ENCODE measurements around the gene CKLF. TPM values are rescaled to one million over a fixed set of nuclear protein-coding genes. Genes with fewer than 3 reads are reported as not detected.
"Not testable (repeated sequence)": the region's sequence is repeated elsewhere in the genome, so short reads cannot be mapped to it uniquely, and the experiment has no call there.

CKLF gene
- total RNA-seq, 8 experiments from 2014 or later = 33.8 to 69.7 (median 54.0) TPM

DNA sequence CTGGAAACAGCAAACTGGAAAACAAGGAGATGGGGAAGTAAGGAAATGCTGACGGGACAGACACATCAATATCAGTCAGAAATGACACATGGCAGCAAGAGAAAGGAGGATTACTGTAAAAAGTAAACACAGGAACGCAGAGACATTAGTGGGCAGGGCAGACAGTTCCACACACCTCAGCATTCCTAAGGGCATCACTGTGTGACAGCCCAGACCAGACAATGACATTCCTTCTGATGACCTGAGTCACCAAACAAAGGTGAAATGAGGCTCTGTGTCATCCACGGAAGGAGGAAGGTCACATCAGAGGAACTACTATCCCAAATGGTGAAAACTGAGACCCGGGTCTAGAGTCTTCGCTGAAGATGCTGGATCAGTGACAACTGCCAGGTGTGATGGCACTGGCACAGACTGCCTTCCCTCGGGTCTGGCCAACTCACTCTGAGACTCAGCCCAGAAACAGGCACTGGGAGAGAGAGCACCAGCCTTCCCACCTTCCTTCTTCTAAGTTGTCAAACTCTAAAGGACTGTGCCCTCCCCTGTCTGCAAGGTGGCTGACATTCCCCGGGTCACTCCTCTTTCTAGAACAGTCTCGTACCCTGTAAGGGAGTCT is 39.2 kb upstream of the CKLF start:
- peaks cover 6 to 9% of the 10 kb centered on the region in 2 donors for H3K4me1 ChIP-seq (replicated peaks in 1 of 2)
- in situ Hi-C loops (cut with MboI; ENCODE audit: low pct_unique_long_range_greater_than_20kb in 2 of 9, low sequenced_read_pairs in 9 of 9, unreplicated experiment in 9 of 9) = no loop called here
- WGBS, 10 experiments = 57 to 100% (median 87%) methylated on average over 1 to 4 of the region's 8 CpGs; no CpG with 5 or more reads in 3 of the 10 experiments
- H3K4me3 ChIP-seq = no peak overlapping the region
- no peak for ATAC-seq (replicated peaks in 6 of 8)
- H3K27ac ChIP-seq = no peak overlapping the region

DNA sequence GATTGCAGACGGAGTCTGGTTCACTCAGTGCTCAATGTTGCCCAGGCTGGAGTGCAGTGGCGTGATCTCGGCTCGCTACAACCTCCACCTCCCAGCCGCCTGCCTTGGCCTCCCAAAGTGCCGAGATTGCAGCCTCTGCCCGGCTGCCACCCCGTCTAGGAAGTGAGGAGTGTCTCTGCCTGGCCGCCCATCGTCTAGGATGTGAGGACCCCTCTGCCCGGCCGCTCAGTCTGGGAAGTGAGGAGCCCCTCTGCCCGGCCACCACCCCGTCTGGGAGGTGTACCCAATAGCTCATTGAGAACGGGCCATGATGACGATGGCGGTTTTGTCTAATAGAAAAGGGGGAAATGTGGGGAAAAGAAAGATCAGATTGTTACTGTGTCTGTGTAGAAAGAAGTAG is 38.0 kb upstream of the CKLF start:
- in situ Hi-C loops (cut with MboI; ENCODE audit: low pct_unique_long_range_greater_than_20kb in 2 of 9, low sequenced_read_pairs in 9 of 9, unreplicated experiment in 9 of 9); ATAC-seq (replicated peaks in 6 of 8): not testable (repeated sequence)
- WGBS, 10 experiments = no CpG with 5 or more reads among the region's 17 CpGs

DNA sequence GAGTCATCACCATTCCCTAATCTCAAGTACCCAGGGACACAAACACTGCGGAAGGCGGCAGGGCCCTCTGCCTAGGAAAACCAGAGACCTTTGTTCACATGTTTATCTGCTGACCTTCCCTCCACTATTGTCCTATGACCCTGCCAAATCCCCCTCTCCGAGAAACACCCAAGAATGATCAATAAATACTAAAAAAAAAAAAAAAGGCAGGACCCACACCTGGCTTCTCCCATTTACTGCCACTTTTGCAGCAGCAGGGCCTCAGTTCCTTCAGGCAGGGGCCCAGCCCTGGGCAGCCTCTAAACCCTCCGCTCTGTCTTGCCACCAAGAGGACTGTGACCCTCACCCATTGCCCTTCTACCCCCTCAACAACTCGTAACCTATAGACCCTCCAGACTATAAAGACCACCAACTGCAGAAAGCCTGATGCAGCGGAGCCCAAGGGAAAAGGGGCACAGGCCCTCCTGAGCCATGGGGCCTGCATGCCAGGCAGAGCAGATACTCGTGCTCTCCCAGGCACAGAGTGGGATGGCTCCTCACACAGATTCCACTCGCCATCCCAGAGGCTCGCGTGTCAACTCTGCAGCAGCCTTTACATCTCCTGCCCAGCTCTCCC is 37.3 kb upstream of the CKLF start:
- H3K27ac ChIP-seq; H3K4me3 ChIP-seq; in situ Hi-C loops (cut with MboI; ENCODE audit: low pct_unique_long_range_greater_than_20kb in 2 of 9, low sequenced_read_pairs in 9 of 9, unreplicated experiment in 9 of 9); H3K4me1 ChIP-seq (replicated peaks in 1 of 2); ATAC-seq (replicated peaks in 6 of 8): not testable (repeated sequence)
- WGBS, 10 experiments = 92% methylated on average over 3 of the region's 10 CpGs; no CpG with 5 or more reads in 9 of the 10 experiments

More for the DNA sequence above, 38.0 kb upstream of the CKLF start:
- H3K27ac ChIP-seq; H3K4me1 ChIP-seq (replicated peaks in 1 of 2); H3K4me3 ChIP-seq: not testable (repeated sequence)

DNA sequence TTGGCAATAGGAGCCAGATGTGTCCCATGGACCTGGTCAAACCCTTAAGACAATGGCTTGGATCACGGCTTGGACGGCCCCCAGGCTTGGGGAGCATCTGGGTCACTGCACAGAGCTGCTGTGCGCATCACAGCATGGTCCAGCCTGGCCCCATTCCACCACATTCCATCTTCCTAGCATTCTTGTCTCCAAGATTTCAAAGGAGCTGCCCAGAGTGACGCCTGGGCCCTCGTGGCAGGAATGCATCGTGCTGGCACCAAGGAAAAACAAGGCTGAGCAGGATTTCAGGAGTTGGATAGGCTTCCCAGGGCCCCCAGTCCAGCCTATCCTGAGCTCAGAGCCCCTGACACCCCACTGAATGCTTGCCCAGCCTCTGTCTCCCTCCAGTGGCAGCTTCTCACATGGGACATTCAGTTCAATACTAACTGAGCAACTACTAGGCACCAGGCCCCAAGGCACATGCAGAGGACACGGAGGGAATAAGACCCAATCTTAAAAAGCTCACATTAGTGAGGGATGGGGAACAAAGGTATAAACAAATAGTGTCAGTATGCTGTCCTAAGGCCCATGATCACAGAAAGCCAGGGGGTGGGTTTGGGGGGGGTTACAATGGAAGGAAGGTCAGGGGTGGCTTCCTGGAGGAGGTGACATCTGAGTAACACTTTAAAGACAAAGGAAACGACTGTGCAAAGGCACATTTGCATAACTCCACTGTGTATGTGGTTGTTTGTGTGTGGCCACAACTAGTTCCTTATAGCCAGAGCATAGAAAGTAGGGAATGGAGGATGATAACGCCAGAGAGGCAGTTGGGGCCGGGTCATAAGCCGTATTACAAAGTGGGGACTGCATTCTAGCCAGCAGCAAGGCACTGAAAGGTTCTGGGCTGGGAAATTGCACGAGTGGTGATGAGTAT is 36.5 kb upstream of the CKLF start:
- H3K27ac ChIP-seq = peak overlapping the region in 1 of 2 donors; percentile 47
- no peak for ATAC-seq (replicated peaks in 6 of 8)
- H3K4me1 ChIP-seq (replicated peaks in 1 of 2) = peaks cover 6 to 9% of the 10 kb centered on the region in 2 donors
- WGBS, 10 experiments = 0 to 100% (median 76%) methylated on average over 1 to 6 of the region's 12 CpGs; no CpG with 5 or more reads in 3 of the 10 experiments
- H3K4me3 ChIP-seq = no peak overlapping the region
- in situ Hi-C loops (cut with MboI; ENCODE audit: low pct_unique_long_range_greater_than_20kb in 2 of 9, low sequenced_read_pairs in 9 of 9, unreplicated experiment in 9 of 9) = no loop called here

DNA sequence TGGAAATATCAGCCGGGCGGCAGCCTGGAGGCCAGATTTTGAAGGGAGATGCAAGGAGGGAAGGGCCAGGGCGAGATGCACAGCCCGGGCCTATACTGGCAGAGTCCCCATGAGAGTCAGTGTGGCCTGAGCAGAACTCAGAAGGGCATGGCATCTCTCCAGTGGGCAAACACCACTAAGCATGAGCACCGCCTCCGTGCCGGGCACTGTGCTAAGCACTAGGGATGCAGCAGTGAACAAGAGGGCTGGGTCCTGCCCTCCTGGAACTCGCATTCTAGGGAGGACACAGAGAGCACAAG is 35.9 kb upstream of the CKLF start:
- in situ Hi-C loops (cut with MboI; ENCODE audit: low pct_unique_long_range_greater_than_20kb in 2 of 9, low sequenced_read_pairs in 9 of 9, unreplicated experiment in 9 of 9) = no loop called here
- 80% methylated on average over 1 of the region's 8 CpGs; no CpG with 5 or more reads in 9 of the 10 experiments for WGBS, 10 experiments
- H3K27ac ChIP-seq = peak overlapping the region in 1 of 2 donors; percentile 47
- peaks cover 6 to 8% of the 10 kb centered on the region in 2 donors for H3K4me1 ChIP-seq (replicated peaks in 1 of 2)
- peak in 3 of 8 experiments; percentile 28 to 38 (median 36) for ATAC-seq (replicated peaks in 6 of 8)
- no peak overlapping the region for H3K4me3 ChIP-seq

DNA sequence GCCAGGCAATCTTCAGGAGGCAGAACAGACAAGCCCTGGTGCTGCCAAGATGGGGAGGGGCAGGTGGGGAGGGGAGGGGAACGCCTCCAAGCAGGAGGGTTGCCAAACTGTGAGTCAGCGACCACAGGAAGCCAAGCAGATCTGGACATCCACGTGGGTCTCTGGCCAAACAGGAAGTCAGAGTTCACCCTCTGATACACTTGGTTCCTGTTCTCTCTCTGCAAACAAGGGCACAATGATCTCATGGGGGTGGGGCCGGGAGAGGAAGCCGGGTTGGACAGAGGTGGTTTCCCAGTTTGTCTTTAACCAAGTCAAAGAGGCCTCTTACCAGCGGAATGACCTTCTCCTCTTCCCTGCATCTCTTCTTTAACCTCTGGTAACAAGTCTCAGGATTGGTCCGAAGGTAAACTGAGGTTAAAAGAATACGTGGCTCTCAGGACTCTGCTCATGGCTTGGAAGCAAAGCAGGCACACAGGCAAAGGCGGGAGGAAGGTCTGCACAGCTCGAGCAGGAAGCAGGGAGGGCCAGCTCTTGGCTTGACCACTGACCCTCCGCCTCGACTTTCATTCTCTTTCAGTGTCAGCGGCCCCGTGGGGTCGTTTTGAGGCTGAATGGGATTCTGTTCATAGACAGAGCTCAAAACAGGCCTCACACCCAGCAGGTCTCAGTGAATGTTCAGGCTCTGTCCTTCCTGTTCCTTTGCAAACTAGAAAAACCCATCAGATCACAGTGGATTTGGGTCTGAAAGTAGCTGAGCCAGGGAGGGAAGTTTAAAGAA is 35.4 kb upstream of the CKLF start:
- in situ Hi-C loops (cut with MboI; ENCODE audit: low pct_unique_long_range_greater_than_20kb in 2 of 9, low sequenced_read_pairs in 9 of 9, unreplicated experiment in 9 of 9) = no loop called here
- 13 to 60% (median 55%) methylated on average over 3 to 10 of the region's 15 CpGs; no CpG with 5 or more reads in 6 of the 10 experiments for WGBS, 10 experiments
- H3K4me3 ChIP-seq = no peak overlapping the region
- H3K27ac ChIP-seq = peak overlapping the region in 1 of 2 donors; percentile 77
- ATAC-seq (replicated peaks in 6 of 8) = peak; percentile 91 to 98 (median 94)
- H3K4me1 ChIP-seq (replicated peaks in 1 of 2) = peaks cover 5 to 6% of the 10 kb centered on the region in 2 donors

DNA sequence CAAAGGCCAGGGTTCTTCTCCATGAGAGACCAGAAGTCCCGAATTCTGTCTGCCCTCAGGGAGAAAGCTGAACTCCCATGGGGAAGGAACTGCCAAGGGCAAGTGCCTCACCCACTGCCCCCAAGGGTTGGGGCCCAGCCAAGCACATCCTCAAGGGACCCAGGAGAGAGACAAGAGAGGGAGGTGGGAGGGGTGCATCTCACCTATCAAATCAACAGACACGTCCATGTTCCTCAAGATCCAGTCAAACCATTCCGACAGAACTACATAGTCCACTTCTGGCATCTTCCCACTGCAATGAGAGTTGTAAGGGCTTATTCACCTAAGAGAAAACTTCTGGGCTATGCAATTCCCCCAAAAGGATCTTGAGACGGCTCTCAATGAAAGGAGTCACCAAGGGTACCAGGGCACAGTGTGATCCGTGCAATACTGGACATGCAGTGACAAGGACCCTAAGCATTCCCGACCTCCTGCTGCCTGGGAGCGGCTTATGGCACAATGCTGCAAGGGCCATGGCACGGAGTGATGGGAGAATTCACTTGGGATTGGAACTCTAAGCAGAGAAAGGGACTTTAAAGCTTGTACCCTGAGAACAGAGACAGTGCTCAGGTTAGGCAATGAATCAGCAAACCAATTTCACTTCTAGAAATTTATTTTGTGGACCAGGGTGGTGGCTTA is 34.7 kb upstream of the CKLF start:
- Histone ChIP-seq H3K4me3 (no peak overlapping the region), H3K4me1 (replicated peaks in 1 of 2) (peaks cover 0 to 6% of the 10 kb centered on the region in 2 donors), H3K27ac (no peak overlapping the region)
- WGBS, 10 experiments = 20 to 100% (median 83%) methylated on average over 1 to 4 of the region's 8 CpGs; no CpG with 5 or more reads in 3 of the 10 experiments
- no peak for ATAC-seq (replicated peaks in 6 of 8)
- in situ Hi-C loops (cut with MboI; ENCODE audit: low pct_unique_long_range_greater_than_20kb in 2 of 9, low sequenced_read_pairs in 9 of 9, unreplicated experiment in 9 of 9) = no loop called here

DNA sequence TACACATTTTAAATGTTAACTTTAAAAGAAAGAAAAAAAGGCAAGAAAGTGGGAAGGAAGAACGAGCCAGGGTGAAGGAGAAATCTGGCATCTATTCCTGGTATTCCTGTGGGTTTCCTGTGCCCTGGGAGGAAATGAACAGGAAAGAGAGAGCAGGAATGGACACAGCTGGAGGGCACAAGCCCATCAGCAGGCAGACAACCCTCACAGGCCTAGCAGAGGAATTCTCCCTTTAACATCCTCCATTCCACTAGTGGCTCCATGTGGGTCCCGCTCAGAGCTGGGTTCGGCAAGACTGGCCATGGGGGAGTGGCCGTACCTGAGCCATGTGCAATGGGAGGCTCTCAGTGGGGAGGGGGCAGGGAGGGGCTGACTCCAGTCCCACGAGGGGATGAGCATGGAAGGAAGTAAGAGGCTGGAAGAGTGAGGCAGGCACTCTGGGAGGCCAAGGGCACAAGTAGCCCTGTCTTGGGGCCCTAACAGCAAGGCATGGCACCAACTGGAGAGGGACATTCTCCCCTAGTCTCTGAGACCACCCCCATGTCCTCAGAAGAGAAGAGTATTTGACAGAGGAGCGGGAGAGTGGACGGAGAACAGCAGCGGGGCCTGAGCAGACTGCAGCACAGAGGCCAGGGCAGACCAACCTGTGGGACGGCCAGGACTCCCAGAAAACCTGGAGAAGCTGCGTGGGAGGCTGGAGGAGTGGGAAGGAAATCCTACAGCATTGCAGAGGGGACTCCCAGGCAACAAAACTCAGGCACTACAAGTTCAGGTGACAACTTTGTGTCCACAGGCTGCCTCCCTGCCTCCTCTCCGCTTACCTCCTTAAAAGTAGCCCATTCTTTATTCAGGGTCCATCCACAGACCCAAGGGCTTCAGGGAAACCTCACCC is 32.6 kb upstream of the CKLF start:
- in situ Hi-C loops (cut with MboI; ENCODE audit: low pct_unique_long_range_greater_than_20kb in 2 of 9, low sequenced_read_pairs in 9 of 9, unreplicated experiment in 9 of 9) = no loop called here
- no peak for ATAC-seq (replicated peaks in 6 of 8)
- peaks cover 0 to 6% of the 10 kb centered on the region in 2 donors for H3K4me1 ChIP-seq (replicated peaks in 1 of 2)
- WGBS, 10 experiments = 86 to 100% (median 94%) methylated on average over 1 to 6 of the region's 11 CpGs; no CpG with 5 or more reads in 3 of the 10 experiments
- H3K4me3 ChIP-seq = no peak overlapping the region
- H3K27ac ChIP-seq = no peak overlapping the region

DNA sequence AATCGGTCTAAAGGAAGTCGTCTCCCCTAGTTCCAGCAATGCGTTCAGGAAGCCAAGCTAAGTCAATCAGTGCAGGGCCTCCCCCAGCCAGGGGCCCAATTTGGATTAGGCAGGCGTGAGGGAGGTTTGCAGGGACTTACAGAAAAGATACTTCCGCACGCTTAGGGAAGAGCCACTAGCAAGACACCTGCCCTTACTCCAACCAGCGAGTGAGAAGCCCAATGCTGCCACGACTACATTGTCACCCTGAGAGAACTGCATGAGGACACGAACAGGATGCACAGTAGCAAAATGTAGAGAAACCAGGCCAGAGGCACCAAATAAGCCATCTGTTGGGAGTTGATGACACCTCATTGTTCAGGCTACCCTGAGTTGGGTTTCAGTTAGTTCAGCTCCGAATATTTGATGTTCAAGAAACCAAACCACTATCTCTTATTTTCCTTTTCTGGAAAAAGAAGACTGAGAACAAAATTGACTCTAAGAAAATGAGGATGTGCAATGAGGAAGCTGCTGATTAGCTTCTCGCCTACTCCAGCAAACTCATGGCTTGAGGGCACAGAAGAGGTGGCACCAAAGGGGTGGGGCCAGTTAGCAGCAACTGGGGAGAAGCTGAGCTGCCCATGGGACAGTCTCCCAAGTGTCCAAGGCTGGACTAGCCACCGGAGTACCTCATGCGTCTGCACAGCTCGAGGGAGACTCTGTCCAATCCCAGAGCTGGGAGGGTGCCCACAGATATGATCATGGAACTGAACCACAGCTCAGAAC is 31.8 kb upstream of the CKLF start:
- Histone ChIP-seq H3K4me3 (no peak overlapping the region), H3K27ac (no peak overlapping the region), H3K4me1 (replicated peaks in 1 of 2) (peaks cover 0 to 6% of the 10 kb centered on the region in 2 donors)
- in situ Hi-C loops (cut with MboI; ENCODE audit: low pct_unique_long_range_greater_than_20kb in 2 of 9, low sequenced_read_pairs in 9 of 9, unreplicated experiment in 9 of 9) = no loop called here
- 67 to 100% (median 90%) methylated on average over 1 to 9 of the region's 14 CpGs; no CpG with 5 or more reads in 1 of the 10 experiments for WGBS, 10 experiments
- no peak for ATAC-seq (replicated peaks in 6 of 8)

DNA sequence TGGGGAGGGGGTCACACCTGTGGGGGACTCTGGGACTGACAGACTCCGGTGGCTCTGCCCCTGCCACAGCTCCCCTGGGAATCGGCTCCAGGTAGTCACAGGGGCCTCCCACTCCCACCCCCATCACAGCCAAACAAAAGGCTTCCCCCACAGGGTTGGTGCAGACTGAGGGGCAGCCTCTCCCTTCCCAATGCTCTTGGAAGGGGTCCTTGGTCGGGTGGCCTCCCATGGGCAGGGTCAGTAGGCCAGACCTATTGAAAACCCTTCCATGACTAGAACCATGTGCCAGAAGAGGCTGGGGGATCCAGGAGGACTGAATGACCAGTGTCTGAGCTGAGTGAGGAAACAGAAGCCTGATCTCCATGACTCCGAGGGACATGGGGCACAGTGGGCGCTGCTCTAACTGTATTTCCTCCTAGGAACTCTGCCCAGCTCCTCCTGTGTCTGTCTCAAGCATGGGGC is 31.1 kb upstream of the CKLF start:
- Histone ChIP-seq H3K4me1 (replicated peaks in 1 of 2) (peaks cover 0 to 6% of the 10 kb centered on the region in 2 donors), H3K27ac (no peak overlapping the region), H3K4me3 (no peak overlapping the region)
- no peak for ATAC-seq (replicated peaks in 6 of 8)
- 80 to 100% (median 80%) methylated on average over 1 to 2 of the region's 5 CpGs; no CpG with 5 or more reads in 7 of the 10 experiments for WGBS, 10 experiments
- in situ Hi-C loops (cut with MboI; ENCODE audit: low pct_unique_long_range_greater_than_20kb in 2 of 9, low sequenced_read_pairs in 9 of 9, unreplicated experiment in 9 of 9) = no loop called here

All from motor neuron (in vitro differentiated cells).